GM23338 (cell line): Measurements from ENCODE around the gene SYNGR3.

Source experiments
- CREB1 ChIP-seq: fragments of 250-450 bp; sonication (Bioruptor Pico); IDR thresholded peaks from 2 replicates; pipeline ENCODE4 v1.5.0; 2020; ENCODE audit warnings: low read depth, mild to moderate bottlenecking, moderate library complexity
- EZH2 ChIP-seq: fragments of 200-600 bp; sonication (generic); IDR thresholded peaks from one replicate; pipeline ENCODE4 v1.8.0; 2017; ENCODE audit warnings: antibody characterized with exemption, mild to moderate bottlenecking, low read depth; ENCODE audit not compliant: unreplicated experiment
- EZH2phosphoT487 ChIP-seq: fragments of 200-600 bp; sonication (generic); IDR thresholded peaks from one replicate; pipeline ENCODE4 v1.8.1; 2018; ENCODE audit warnings: antibody characterized with exemption; ENCODE audit not compliant: unreplicated experiment
- JUNB ChIP-seq: IDR thresholded peaks from one replicate; pipeline ENCODE4 v1.6.1; 2016; ENCODE audit warnings: antibody characterized with exemption; ENCODE audit not compliant: unreplicated experiment
- NANOG ChIP-seq: IDR thresholded peaks from 2 replicates; pipeline ENCODE4 v1.6.1; 2016; ENCODE audit warnings: antibody characterized with exemption, borderline replicate concordance
- POLR2AphosphoS5 ChIP-seq: IDR thresholded peaks from 2 replicates; pipeline ENCODE4 v1.6.1; 2016; ENCODE audit warnings: antibody characterized with exemption, low read depth
- ZNF114 ChIP-seq: fragments of 250-450 bp; sonication (Bioruptor Pico); IDR thresholded peaks from 2 replicates; pipeline ENCODE4 v1.5.0; 2020; ENCODE audit warnings: mild to moderate bottlenecking, moderate library complexity
- ZNF331 ChIP-seq: fragments of 250-450 bp; sonication (Bioruptor Pico); IDR thresholded peaks from 2 replicates; pipeline ENCODE4 v1.5.0; 2020; ENCODE audit warnings: low read depth, mild to moderate bottlenecking, moderate library complexity
- TF ChIP-seq, protein P1 (sequence below): IDR thresholded peaks from one replicate; pipeline ENCODE4 v1.6.1; 2018; ENCODE audit warnings: antibody characterized with exemption; ENCODE audit not compliant: unreplicated experiment
- TF ChIP-seq, protein P2 (sequence below), 2 experiments: fragments of 200-600 bp in 1 of 2; sonication (generic) in 1 of 2; conservative IDR thresholded peaks; 2 replicates each; pipeline versions ENCODE4 v1.5.1 to v1.6.1; 2016 to 2017; ENCODE audit warnings: antibody characterized with exemption in 2 of 2, low read depth in 2 of 2, mild to moderate bottlenecking in 2 of 2, moderate library complexity in 1 of 2
- TF ChIP-seq, protein P3 (sequence below): fragments of 250-450 bp; sonication (Bioruptor Pico); IDR thresholded peaks from 2 replicates; pipeline ENCODE4 v1.5.0; 2020; ENCODE audit warnings: mild to moderate bottlenecking, moderate library complexity

DNA sequence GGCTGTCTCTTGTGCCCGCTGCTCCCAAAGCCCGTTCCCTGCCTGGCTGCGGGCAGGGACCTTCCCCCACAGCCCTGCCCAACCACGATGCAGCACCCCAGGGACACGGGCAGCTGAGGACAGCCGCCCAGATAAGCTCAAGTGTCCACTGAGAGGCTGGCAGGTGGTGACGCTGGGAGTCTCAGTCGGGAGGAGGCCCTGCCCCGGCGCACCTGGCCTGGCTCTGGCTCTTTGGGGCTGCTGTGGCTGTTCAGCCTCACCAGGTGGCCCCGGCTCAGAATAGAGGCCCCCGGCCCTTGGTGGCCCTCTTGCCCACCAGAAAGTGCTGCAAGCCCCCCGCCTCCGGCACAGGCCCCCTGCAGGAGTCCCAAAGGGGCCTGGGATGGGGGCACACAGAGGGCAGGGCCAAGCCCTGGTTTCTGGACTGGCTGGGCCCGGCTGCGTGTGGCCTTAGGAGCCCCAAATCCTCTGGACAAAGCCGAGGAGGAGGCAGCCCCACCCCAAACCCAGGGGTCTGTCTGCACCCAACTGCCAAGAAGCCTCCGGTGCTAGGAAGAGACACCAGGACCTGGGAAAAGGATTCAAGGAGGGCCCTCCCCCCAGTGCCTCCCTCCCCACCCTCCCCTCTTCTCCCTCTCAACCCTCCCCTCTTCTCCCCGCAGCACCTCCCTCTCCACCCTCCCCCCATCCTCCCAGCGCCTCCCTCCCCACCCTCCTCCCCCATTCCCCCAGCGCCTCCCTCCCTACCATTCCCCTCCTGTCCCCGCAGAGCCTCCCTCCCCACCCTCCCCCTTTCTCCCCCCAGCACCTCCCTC lies 52.6 kb downstream of the SYNGR3 start:
- TF ChIP-seq POLR2AphosphoS5, result no peak
- TF ChIP-seq, protein P1, sequence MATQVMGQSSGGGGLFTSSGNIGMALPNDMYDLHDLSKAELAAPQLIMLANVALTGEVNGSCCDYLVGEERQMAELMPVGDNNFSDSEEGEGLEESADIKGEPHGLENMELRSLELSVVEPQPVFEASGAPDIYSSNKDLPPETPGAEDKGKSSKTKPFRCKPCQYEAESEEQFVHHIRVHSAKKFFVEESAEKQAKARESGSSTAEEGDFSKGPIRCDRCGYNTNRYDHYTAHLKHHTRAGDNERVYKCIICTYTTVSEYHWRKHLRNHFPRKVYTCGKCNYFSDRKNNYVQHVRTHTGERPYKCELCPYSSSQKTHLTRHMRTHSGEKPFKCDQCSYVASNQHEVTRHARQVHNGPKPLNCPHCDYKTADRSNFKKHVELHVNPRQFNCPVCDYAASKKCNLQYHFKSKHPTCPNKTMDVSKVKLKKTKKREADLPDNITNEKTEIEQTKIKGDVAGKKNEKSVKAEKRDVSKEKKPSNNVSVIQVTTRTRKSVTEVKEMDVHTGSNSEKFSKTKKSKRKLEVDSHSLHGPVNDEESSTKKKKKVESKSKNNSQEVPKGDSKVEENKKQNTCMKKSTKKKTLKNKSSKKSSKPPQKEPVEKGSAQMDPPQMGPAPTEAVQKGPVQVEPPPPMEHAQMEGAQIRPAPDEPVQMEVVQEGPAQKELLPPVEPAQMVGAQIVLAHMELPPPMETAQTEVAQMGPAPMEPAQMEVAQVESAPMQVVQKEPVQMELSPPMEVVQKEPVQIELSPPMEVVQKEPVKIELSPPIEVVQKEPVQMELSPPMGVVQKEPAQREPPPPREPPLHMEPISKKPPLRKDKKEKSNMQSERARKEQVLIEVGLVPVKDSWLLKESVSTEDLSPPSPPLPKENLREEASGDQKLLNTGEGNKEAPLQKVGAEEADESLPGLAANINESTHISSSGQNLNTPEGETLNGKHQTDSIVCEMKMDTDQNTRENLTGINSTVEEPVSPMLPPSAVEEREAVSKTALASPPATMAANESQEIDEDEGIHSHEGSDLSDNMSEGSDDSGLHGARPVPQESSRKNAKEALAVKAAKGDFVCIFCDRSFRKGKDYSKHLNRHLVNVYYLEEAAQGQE, result no peak
- TF ChIP-seq, protein P2, sequence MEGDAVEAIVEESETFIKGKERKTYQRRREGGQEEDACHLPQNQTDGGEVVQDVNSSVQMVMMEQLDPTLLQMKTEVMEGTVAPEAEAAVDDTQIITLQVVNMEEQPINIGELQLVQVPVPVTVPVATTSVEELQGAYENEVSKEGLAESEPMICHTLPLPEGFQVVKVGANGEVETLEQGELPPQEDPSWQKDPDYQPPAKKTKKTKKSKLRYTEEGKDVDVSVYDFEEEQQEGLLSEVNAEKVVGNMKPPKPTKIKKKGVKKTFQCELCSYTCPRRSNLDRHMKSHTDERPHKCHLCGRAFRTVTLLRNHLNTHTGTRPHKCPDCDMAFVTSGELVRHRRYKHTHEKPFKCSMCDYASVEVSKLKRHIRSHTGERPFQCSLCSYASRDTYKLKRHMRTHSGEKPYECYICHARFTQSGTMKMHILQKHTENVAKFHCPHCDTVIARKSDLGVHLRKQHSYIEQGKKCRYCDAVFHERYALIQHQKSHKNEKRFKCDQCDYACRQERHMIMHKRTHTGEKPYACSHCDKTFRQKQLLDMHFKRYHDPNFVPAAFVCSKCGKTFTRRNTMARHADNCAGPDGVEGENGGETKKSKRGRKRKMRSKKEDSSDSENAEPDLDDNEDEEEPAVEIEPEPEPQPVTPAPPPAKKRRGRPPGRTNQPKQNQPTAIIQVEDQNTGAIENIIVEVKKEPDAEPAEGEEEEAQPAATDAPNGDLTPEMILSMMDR (conservative IDR thresholded peaks at IDR 0.05; ENCODE audit: low read depth in 2 of 2), result no peak
- no peak for TF ChIP-seq CREB1
- TF ChIP-seq, protein P3, sequence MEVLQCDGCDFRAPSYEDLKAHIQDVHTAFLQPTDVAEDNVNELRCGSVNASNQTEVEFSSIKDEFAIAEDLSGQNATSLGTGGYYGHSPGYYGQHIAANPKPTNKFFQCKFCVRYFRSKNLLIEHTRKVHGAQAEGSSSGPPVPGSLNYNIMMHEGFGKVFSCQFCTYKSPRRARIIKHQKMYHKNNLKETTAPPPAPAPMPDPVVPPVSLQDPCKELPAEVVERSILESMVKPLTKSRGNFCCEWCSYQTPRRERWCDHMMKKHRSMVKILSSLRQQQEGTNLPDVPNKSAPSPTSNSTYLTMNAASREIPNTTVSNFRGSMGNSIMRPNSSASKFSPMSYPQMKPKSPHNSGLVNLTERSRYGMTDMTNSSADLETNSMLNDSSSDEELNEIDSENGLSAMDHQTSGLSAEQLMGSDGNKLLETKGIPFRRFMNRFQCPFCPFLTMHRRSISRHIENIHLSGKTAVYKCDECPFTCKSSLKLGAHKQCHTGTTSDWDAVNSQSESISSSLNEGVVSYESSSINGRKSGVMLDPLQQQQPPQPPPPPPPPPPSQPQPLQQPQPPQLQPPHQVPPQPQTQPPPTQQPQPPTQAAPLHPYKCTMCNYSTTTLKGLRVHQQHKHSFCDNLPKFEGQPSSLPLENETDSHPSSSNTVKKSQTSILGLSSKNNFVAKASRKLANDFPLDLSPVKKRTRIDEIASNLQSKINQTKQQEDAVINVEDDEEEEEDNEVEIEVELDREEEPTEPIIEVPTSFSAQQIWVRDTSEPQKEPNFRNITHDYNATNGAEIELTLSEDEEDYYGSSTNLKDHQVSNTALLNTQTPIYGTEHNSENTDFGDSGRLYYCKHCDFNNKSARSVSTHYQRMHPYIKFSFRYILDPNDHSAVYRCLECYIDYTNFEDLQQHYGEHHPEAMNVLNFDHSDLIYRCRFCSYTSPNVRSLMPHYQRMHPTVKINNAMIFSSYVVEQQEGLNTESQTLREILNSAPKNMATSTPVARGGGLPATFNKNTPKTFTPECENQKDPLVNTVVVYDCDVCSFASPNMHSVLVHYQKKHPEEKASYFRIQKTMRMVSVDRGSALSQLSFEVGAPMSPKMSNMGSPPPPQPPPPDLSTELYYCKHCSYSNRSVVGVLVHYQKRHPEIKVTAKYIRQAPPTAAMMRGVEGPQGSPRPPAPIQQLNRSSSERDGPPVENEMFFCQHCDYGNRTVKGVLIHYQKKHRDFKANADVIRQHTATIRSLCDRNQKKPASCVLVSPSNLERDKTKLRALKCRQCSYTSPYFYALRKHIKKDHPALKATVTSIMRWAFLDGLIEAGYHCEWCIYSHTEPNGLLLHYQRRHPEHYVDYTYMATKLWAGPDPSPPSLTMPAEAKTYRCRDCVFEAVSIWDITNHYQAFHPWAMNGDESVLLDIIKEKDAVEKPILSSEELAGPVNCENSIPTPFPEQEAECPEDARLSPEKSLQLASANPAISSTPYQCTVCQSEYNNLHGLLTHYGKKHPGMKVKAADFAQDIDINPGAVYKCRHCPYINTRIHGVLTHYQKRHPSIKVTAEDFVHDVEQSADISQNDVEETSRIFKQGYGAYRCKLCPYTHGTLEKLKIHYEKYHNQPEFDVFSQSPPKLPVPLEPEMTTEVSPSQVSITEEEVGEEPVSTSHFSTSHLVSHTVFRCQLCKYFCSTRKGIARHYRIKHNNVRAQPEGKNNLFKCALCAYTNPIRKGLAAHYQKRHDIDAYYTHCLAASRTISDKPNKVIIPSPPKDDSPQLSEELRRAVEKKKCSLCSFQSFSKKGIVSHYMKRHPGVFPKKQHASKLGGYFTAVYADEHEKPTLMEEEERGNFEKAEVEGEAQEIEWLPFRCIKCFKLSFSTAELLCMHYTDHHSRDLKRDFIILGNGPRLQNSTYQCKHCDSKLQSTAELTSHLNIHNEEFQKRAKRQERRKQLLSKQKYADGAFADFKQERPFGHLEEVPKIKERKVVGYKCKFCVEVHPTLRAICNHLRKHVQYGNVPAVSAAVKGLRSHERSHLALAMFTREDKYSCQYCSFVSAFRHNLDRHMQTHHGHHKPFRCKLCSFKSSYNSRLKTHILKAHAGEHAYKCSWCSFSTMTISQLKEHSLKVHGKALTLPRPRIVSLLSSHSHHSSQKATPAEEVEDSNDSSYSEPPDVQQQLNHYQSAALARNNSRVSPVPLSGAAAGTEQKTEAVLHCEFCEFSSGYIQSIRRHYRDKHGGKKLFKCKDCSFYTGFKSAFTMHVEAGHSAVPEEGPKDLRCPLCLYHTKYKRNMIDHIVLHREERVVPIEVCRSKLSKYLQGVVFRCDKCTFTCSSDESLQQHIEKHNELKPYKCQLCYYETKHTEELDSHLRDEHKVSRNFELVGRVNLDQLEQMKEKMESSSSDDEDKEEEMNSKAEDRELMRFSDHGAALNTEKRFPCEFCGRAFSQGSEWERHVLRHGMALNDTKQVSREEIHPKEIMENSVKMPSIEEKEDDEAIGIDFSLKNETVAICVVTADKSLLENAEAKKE (CRISPR knock-in tag), result no peak
- TF ChIP-seq NANOG, result no peak
- TF ChIP-seq EZH2phosphoT487, result no peak
- TF ChIP-seq ZNF114, result no peak
- TF ChIP-seq EZH2, result no peak
- no peak for TF ChIP-seq JUNB
- no peak for TF ChIP-seq ZNF331
